Neural crest cell (in vitro differentiated cells): ENCODE data around the gene RBM8A. TPM values are rescaled to one million over a fixed set of nuclear protein-coding genes. Genes with fewer than 3 reads are reported as not detected.

Experiments
- DNase-seq: peaks from one replicate; pipeline ENCODE4 v3.0.0; 2021; ENCODE audit warnings: low read depth, mixed read lengths, low spot score
- H3K27ac Mint-ChIP-seq: one replicate; pipeline ENCODE4 v1.8.0; 2021; ENCODE audit warnings: mild to moderate bottlenecking, mixed read lengths; ENCODE audit not compliant: unreplicated experiment
- H3K27me3 Mint-ChIP-seq: 2 replicates; pipeline ENCODE4 v1.8.0; 2021; ENCODE audit warnings: low read depth, mild to moderate bottlenecking, mixed read lengths
- H3K36me3 Mint-ChIP-seq: 2 replicates; pipeline ENCODE4 v1.8.0; 2021; ENCODE audit warnings: low read depth, mild to moderate bottlenecking, mixed read lengths
- H3K4me1 Mint-ChIP-seq: 2 replicates; pipeline ENCODE4 v1.8.0; 2021; ENCODE audit warnings: mixed read lengths
- H3K4me3 Mint-ChIP-seq: one replicate; pipeline ENCODE4 v1.8.0; 2021; ENCODE audit warnings: mild to moderate bottlenecking, mixed read lengths
- H3K9me3 Mint-ChIP-seq: 2 replicates; pipeline ENCODE4 v1.8.0; 2021; ENCODE audit warnings: mixed read lengths
- CTCF ChIP-seq: fragments of 200-600 bp; sonication (generic); conservative IDR thresholded peaks from 2 replicates; pipeline ENCODE4 v1.5.0; 2021; ENCODE audit warnings: antibody characterized with exemption, mild to moderate bottlenecking
- total RNA-seq: library from RNA; stranded (reverse); gene quantifications from 2 replicates; pipeline ENCODE4 v1.2.1, GENCODE V29; 2021

RBM8A gene
- total RNA-seq, 1 donor from 2014 or later = 285 TPM

- H3K4me3 Mint-ChIP-seq = peak overlapping the region; percentile 97
- no peaks in the 10 kb centered on the region for H3K9me3 Mint-ChIP-seq
- peaks cover 47% of the 10 kb centered on the region for H3K27me3 Mint-ChIP-seq
- peaks cover 57% of the 10 kb centered on the region for H3K4me1 Mint-ChIP-seq
- H3K27ac Mint-ChIP-seq = no peak overlapping the region
- H3K36me3 Mint-ChIP-seq = peaks cover 1% of the 10 kb centered on the region
- no peak for DNase-seq
- no peak for TF ChIP-seq CTCF
These were observed 35.1 kb upstream of the RBM8A start for GRCh38 chr1:145962157-145963102.

- H3K27ac Mint-ChIP-seq = no peak overlapping the region
- peak overlapping the region; percentile 90 for H3K4me3 Mint-ChIP-seq
- no peaks in the 10 kb centered on the region for H3K9me3 Mint-ChIP-seq
- no peak for TF ChIP-seq CTCF
- peaks cover 47% of the 10 kb centered on the region for H3K27me3 Mint-ChIP-seq
- H3K4me1 Mint-ChIP-seq = peaks cover 65% of the 10 kb centered on the region
- DNase-seq = no peak
- no peaks in the 10 kb centered on the region for H3K36me3 Mint-ChIP-seq
These were observed 34.3 kb upstream of the RBM8A start for GRCh38 chr1:145961425-145962156.

- Mint-ChIP-seq H3K27me3 (peaks cover 47% of the 10 kb centered on the region), H3K36me3 (no peaks in the 10 kb centered on the region), H3K27ac (peak overlapping the region; percentile 95), H3K9me3 (no peaks in the 10 kb centered on the region), H3K4me1 (peaks cover 66% of the 10 kb centered on the region), H3K4me3 (peak overlapping the region; percentile 90)
- no peak for DNase-seq
- no peak for TF ChIP-seq CTCF
These were observed 33.8 kb upstream of the RBM8A start for GRCh38 chr1:145961109-145961424.

- peak; percentile 37 for TF ChIP-seq CTCF
- no peaks in the 10 kb centered on the region for H3K9me3 Mint-ChIP-seq
- peaks cover 71% of the 10 kb centered on the region for H3K4me1 Mint-ChIP-seq
- H3K36me3 Mint-ChIP-seq = no peaks in the 10 kb centered on the region
- peaks cover 47% of the 10 kb centered on the region for H3K27me3 Mint-ChIP-seq
- H3K27ac Mint-ChIP-seq = peak overlapping the region; percentile 95
- peak; percentile 80 for DNase-seq
- peak overlapping the region; percentile 90 for H3K4me3 Mint-ChIP-seq
These were observed 33.3 kb upstream of the RBM8A start for GRCh38 chr1:145960468-145961108.

GRCh38 chr1:145959957-145960467, 32.7 kb upstream of the RBM8A start:
- peaks cover 74% of the 10 kb centered on the region for H3K4me1 Mint-ChIP-seq

More at GRCh38 chr1:145959957-145960467, 32.7 kb upstream of the RBM8A start:
- TF ChIP-seq CTCF = no peak
- Mint-ChIP-seq H3K27ac (no peak overlapping the region), H3K9me3 (no peaks in the 10 kb centered on the region), H3K36me3 (no peaks in the 10 kb centered on the region), H3K27me3 (peaks cover 47% of the 10 kb centered on the region), H3K4me3 (peak overlapping the region; percentile 90)
- DNase-seq = no peak
